Stimulated activated CD4-positive, alpha-beta T cell treated with anti-CD3 and anti-CD28 coated beads, Interleukin-1b, Interleukin-23, amount 100 ng/mL, for 4 hours (primary cell): ENCODE results near the gene MYOM3.
"Not testable (repeated sequence)": the region's sequence is repeated elsewhere in the genome, so short reads cannot be mapped to it uniquely, and the experiment has no call there.

Source experiments
- DNase-seq, 2 donors: peaks; one replicate each; pipeline ENCODE4 v3.0.0-alpha.2; 2020; ENCODE audit warnings: low read depth in 2 of 2

MYOM3 gene

DNA sequence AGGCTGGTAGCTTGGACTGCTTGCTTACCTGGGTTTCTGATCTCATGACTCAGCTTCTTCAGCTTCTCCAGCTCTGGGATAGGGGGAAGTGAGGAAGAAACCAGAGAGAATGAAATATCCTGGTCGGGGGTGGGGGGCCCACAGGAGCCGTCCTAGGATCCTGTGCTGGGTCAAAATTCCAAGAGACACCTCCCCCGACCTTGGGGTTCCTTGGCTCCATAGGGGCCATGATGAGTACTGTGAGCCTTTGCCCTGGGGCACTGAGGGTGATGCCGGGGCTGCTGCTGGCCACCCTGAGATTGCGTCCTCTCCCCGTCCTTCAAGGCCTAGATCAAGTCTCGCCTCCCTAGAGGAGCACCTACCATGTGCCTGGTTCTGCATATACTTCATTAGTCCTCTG, 40.0 kb downstream of the MYOM3 start:
- DNase-seq: no peak

DNA sequence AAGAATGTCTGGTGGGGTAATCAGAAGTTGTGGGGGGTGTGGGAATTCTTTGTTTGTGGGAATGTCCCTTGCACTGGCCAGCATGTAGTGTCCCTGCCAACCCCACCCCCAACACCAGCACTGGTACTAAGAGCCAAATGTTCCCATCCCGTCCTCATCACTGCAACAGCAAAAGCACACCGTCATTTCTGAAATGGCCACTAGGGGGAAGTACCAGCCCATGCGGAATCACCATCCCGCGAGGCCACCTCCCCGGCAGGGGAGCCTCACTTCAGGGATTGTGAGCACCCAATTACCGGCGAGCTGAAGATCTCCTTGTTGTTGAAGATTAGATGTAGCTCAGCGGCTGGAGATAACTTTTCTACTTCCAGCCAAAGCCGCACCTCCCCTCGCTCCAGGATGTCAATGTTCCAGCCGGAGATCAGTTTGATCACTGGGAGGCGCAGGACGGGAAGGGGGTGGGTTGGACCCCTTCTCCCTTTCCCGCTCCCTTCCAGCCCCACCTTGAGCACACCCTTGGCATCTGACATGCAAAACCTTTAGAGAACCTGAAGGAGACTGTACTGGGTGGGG, 41.0 kb downstream of the MYOM3 start:
- peak; percentile 54 to 63 for DNase-seq

DNA sequence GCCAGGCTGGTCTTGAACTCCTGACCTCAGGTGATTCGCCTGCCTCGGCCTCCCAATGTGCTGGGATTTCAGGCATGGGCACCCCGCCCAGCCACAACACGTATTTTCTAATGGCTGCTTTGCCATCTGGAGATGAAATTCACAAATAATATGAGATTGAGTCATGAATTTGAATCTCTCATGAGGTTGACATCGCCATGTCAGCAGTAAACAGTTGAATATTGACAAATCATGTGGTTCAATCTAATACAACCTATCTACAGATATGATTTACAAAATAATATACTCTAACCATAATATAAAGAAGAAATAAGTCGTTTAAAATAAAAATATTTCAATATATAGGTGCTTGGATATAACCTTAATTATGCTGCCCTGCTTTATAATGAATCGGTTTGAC, 42.1 kb downstream of the MYOM3 start:
- DNase-seq: no peak

- no peak for DNase-seq
Observed at GRCh38 chr1:24067978-24068377, 44.0 kb downstream of the MYOM3 start.

DNA sequence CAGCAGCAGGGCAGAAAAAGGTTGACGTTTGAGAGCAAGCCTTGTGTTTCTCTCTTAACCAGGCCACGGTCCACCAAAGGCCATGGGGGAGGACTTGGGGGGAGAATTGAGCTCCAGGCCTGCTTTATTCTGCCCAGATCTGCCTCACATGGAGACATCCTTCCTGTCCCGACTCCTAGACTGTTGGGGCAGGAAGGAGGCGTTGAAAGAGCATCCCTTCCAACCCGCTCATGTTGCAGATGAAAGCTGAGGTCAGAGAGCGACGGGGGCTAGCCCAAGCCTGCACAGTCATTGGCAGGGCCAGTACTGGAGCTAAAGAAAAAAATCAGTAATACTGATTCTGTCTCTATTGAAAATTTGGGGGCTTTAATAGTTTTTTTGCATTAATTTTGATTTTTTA, 46.6 kb downstream of the MYOM3 start:
- no peak for DNase-seq

- DNase-seq: no peak
Observed at GRCh38 chr1:24062221-24062620, 49.7 kb downstream of the MYOM3 start.

DNA sequence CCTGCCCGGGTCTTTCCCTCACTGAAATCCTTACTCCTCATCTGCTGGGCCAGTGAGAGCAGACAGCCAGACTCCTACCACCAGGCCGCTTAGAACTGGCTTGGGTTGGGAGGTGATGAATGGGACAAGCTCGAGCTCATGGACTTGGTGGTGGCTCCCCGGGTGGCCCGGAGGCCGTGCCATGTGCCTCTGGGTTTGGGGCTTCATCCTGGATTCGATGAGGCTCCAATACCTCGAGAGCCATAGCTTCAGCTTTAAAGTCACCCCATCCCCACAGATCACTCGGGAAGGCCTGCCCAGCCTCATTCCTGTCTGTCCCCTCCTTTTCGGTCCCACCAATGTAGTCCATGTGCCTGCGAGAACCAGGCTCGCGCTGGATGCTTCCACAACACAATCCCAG, 51.5 kb downstream of the MYOM3 start:
- DNase-seq: no peak

DNA sequence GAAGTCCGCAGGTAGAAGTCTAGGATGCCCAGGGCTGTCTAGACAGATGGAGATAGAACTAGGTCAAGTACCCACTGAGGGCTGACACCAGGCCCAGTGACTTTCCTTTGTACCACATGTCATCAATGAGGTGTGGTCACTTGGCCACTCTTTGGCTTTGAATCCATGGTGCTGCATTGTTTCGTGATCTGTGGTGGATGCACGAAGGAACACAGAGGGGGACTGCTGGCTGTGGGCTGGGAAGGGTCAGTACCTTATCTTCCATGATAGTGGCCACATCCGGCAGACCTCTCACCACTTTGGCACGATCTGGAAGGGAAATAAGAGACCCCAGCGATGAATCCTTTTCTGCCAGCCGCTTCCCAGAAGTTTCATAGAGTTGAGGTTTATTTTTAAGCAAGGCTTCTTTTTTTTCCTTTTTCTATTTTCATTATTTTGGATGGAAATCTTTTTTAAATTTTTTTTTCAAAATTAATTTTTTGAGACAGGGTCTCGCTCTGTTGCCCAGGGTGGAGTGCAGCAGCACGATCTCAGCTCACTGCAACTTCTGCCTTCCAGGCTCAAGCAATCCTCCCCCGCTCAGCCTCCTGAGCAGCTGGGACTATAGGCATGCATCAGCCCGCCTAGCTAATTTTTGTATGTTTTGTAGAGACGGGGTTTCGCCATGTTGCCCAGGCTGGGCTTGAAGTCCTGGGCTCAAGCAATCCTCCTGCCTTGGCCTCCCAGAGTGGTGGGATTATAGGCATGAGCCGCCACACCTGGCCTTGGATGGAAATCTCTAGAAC, 53.1 kb downstream of the MYOM3 start:
- no peak for DNase-seq

DNA sequence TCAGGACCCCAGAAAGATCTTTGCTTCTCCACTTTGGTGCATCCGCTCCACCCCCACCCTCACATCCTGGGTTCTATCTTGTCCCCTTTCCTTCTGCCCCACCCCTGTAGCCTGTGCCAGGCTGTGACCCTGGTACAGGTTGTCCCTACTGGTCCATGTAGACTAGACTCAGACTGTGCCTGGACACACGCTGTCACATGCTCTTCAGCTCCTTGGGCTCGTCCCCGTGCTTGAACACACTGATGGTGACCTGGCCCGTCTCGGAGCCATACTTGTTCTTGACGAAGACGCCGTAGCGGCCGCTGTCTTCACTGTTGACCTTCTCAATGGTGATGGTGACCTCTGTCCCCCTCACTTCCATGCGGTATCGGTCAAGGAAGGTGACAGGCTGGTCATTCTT, 54.8 kb downstream of the MYOM3 start:
- no peak for DNase-seq

DNA sequence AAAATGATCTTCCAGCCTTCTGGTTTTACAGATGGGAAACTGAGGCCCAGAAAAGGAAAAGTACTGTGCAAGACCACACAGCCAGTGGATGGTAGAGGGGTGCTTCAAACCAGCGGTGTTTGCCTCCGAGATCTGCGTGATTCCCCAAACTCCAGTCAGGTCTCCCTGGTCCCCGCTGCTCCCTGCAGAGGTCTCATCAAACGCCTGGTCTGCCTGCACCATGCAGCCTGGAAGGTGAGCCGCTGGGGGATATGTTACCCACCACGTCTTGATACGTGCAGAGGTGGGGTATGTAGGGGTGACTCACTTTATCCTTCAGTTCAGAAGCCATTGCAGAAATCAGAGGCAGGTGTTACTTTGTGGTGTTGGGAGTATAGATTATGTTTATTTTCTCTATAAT, 56.3 kb downstream of the MYOM3 start:
- no peak for DNase-seq

DNA sequence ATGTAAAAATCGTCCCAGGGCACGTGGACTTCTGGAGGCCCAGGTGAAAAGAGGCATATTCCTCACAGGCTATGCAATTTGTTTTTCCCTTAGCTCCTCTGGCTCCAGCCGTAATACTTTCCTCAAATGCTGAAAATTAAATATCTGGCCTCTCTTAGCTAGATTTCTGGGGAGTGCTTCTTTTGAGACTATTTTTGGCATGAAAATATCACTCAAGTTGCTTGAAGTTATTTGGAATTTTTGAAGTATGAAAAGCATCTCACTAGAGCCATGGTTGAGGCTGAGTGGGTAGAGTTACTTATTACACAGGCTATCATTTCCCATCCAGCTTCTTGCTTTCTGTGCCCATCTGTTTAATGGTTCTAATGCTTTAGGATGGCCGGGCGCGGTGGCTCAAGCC, 59.7 kb downstream of the MYOM3 start:
- no peak for DNase-seq

DNA sequence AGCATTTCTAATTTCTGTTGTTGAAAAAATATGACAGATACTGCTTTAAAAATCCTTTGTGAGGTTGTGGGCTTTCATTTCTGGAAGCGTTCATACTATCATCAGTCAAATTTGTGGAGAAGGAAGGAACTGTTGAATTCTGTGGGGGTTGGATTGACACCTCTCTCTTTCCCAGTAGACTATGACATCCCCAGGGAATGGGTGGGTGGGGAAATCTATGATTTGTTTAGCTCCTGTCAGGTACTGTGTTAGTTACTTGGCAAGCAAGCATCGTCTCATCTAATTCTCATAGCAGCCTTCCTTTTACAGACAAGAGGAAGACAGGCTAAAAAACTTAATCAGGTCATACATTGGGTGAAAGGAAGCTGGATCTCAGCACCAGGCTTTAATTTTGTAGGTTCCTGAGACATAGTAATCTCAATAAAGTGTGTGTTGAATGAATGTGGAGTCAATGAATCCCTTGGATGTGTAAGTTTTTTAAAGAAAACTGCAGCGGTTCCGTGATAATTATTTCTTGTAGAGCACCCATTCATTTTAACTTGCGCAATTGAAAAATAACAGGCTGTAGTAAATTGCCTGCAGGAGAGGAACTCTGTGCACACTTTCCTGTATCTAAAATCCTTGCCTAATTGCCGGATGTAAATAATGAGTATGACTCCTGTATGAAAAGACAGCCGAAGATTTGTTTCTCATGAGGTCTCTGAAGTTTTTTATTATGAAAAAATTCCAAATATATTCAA, 60.6 kb downstream of the MYOM3 start:
- DNase-seq: no peak

DNA sequence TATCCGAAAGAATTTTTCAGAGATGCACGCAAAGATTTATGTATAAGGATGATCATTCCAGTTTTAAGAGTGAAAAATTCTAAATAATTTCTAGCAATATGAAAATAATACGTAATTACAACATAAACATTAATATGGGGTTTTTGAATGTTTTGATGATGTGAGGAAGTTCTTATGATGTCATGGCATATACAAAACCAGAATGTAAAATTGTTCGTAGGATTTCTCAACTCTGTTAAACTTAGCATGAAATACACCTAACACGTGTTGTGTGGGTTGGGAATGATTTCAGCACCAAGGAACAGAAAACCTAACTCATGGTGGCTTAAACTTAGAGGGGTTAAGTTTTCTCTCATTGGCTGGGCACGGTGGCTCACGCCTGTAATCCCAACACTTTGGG, 62.2 kb downstream of the MYOM3 start:
- no peak for DNase-seq

DNA sequence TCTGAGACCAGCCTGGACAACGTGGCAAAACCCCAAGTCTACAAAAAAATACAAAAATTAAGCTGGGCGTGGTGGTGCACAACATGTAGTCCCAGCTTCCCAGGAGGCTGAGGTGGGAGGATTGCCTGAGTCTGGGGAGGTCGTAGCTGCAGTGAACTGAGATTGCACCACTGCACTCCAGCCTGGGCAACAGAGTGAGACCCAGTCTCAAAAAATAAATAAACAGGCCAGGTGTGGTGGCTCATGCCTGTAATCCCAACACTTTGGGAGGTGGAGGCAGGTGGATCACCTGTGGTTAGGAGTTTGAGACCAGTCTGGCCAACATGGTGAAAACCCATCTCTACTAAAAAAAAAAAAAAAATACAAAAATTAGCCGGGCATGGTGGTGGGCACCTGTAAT, 63.0 kb downstream of the MYOM3 start:
- DNase-seq: not testable (repeated sequence)

GRCh38 chr1:24048205-24048869, 63.6 kb downstream of the MYOM3 start:
- no peak for DNase-seq

- DNase-seq: no peak
Observed at GRCh38 chr1:24047110-24047477, 64.8 kb downstream of the MYOM3 start.

GRCh38 chr1:24045771-24046170, 66.2 kb downstream of the MYOM3 start:
- no peak for DNase-seq

GRCh38 chr1:24044672-24045071, 67.3 kb downstream of the MYOM3 start:
- not testable (repeated sequence) for DNase-seq

- no peak for DNase-seq
Observed at GRCh38 chr1:24043345-24044032, 68.4 kb downstream of the MYOM3 start.

- no peak for DNase-seq
Observed at GRCh38 chr1:24042315-24042714, 69.6 kb downstream of the MYOM3 start.

GRCh38 chr1:24036088-24036487, 75.8 kb downstream of the MYOM3 start:
- no peak for DNase-seq

DNA sequence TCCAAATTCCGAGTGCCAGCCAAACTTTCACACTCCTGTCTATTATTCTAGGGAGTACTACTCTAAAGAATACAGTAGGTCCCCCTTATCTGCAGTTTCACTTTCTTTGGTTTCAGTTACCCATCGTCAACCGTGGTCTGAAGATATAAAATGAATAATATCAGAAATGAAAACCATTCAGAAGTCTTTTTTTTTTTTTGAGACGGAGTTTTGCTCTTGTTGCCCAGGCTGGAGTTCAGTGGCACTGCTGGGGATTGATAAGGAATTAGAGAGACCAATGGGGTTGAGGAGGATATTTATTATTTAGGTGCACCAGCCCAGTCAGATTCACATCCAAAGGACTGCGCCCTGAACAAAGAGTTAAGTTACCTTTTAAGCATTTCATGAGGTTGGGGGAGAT, 79.0 kb downstream of the MYOM3 start:
- DNase-seq: no peak
